HG03378 (cell line): ENCODE results near the gene LMOD1.
A peak's percentile ranks its signal among the peaks of the same experiment; 100 is the strongest.

Experiments
- ATAC-seq: cut with Tn5 transposase; IDR thresholded peaks from one replicate; pipeline ENCODE4 v1.9.1; 2021; ENCODE audit warnings: mild to moderate bottlenecking, moderate library complexity; ENCODE audit not compliant: unreplicated experiment

LMOD1 gene

DNA sequence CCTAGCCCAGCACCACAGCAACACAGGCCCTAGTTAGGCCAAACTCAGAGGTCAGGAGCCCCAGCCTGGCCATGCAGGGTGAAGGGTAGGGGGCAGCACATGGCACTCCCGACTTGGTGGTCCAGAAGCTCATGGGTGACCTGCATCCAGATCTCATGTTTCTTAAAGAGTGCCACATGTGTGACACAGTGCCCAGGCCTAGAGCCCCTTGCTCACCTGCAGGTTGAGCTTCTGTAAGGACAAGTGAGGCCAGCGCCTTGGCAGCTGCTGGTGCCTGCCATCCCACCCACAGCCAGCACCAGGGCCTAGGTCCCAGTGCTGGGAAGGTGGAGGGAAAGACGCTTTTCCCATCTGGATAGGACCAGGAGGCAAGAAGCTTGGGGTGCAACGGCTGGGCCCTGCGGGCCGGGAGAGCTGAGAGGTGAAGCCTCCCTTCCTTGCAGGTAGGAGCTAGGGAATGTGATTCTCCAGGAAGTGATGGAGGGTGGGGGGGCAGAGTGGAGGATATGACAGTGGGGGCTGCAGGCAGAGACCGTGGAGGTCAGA is 51.2 kb downstream of the LMOD1 start:
- no peak for ATAC-seq

DNA sequence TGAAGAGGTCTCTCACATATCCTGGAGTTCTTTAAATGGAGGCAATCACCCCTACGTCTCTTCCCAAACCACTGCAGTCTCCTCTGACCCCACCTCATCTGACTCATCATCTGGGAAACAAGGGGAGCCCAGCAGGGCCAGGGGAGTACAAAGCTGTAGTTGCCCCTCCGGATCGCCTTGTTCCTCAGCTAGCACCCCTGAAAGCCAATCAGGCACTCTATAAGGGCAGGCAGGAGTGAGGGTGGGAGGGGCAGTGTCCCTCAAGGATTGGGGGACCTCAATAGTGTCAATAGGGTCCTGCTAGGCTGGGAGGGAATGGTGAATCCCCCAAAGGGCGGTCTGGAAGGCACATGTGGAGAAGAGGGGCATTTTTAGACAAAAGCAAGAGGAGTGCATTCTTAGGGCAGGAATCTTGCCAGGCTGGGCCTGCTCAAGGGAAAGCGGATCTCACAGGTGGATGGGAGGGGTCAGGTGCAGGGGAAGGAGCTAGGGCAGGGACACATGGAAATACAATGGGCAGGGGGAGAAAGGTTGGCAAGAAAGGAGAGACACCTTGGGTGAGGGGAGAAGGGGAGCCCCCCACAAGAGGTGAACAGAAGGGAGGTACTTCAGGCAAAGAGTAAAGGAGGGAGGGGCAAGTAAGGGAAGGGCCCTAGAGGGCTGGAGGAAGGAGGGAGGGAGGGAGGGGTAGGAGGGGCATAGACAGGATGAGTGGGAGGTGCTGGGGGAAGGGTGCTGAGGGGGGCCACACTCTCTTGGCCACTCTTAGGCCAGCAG is 51.8 kb downstream of the LMOD1 start:
- no peak for ATAC-seq

- ATAC-seq = no peak
Observed at GRCh38 chr1:201893431-201893830, 52.9 kb downstream of the LMOD1 start.

DNA sequence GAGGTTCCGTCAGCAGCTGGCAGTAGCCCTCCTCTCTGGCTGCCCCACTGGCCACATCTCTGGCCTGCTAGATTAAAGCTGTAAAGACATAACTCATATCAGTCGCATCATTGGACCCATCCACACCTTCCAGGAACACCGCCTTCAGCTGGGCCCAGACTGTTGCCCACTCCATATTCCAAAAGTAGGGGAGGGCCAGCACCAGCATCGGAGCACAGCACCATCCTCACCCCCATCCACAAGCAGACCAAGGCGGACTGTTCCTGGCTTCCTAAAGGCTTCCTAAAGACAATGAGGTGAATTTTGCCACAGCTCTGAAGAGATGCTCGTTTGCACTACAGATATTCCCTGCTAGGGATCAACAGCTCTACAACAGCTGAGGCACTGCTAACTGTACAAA is 54.1 kb downstream of the LMOD1 start:
- ATAC-seq = no peak

- no peak for ATAC-seq
Observed at GRCh38 chr1:201891451-201892045, 54.8 kb downstream of the LMOD1 start.

DNA sequence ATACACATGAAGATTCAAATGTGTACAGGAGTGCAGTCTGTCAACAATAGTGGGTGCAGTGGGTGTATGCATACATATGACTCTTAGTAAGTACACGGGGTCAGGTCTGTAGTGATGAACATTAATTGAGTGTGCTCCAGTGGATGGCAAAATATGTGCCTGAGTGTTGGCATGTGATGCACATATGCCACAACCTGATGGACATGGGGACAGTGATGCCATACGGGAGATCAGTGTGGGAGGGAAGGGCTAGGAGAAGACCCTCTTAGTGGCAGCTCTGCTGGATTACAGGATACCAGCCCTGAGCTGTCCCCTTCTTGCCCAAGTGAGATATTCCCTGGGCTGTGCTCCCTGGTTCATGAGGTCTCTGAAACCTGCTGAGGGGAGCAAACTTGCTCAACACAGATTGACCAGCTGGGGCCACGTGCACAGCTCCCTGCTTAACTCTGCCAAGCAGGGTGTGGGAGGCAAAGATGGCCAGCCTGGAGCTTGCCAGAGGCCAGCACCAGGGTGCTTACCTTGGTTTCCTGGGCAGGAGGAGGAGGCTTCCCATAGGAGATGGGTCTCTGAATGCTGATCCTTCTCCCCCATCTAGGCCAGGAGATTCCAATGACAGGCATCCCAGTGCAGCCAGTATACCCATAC is 55.4 kb downstream of the LMOD1 start:
- ATAC-seq = no peak

GRCh38 chr1:201890223-201890622 is 56.1 kb downstream of the LMOD1 start:
- ATAC-seq = no peak

- ATAC-seq = no peak
Observed at GRCh38 chr1:201889090-201889968, 57.0 kb downstream of the LMOD1 start.

- no peak for ATAC-seq
Observed at GRCh38 chr1:201888282-201889089, 57.9 kb downstream of the LMOD1 start, which contains the start of gene SHISA4. Gene SHISA4, plus strand, starts transcription at chr1:201888898. Its CDS starts 97 bp downstream, at chr1:201888995.

DNA sequence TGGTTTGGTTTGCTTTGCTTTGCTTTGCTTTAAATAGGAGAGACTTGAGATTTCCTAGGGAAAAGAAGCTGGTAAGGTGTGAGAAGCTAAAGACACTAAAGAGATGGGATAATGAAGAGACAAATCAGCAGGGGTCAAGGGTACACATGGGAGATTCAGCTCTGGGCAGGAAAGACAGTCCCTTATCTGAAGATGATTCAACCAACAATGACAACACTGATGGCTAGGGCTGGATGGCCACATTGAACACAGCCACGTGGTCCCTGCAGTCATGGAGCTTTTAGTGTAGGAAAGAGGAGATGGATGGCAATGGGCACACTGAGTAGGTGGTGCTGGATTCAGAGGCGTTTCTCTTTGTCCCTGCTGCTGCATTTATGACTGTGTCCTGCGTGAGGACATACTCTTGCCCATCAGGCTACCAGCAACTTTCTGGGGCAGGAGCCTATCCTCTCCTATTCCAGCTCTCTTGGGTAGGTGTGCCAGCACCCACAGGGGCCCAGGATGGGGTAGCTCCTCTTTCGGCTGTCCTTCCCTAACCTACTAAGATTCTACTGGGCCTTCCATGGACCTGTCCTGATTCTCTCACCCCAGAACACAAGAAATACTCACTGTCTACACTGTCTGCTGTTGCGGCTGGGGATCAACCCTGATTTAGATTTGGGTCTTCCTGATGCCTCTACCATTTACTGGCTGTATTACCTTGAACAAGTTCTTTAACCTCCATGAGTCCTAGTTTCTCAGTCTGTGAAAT is 59.1 kb downstream of the LMOD1 start:
- ATAC-seq = no peak

DNA sequence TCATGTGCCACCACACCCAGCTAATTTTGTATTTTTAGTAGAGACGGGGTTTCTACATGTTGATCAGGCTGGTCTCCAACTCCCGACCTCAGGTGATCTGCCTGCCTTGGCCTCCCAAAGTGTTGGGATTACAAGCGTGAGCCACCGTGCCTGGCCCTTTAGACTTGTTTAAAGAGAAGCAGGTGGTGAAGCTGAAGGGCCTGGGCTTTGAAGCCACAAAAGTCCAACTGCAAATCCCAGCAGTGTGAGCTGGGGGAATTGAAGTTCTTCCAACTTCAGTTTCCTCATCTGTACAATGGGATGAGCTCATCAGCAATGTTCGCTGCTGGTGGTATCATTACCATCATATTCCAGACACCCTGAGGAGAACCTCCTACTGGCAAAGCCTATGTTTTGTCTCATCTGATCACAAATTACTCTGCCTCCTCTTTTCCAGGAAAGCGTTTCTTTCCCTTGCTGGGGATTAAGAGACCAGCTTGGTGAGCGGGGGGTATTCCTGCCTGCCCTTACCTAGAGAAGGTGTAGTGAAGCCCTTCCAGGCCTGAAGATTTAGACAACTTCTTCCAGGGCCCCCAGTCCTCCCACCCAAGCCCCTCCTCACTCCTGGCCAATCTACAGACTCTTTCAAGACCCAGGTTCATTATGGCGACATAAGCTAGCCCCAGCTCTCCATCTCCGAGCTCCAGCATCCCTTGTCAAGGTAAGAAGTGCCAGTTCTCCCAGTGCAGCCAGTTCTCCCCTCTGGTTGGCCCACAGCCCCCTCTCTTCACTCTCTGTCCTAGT is 60.1 kb downstream of the LMOD1 start:
- no peak for ATAC-seq

DNA sequence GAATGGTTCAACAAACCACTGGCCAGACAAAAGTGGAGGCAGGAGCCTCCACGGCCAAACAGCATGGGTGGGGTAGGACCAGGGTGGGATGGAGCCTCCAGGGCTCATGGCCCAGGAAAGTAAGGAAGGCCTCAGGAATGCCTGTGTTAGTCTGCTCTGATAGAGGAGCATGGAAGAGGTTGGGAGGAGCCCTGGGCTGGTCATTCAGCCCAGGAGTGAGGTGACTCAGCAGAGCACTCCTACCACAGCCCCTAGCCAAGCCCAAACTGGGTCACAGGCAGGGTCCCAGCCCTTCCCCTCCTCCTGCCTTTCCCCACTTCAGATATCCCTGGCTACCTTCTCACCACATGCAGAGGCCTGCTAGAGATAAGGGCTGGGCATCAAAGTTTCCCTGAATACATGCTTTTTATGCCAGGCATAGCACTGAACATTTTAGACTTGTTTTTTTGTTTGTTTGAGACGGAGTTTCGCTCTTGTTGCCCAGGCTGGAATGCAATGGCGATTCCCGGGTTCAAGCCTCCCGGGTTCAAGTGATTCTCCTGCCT is 60.7 kb downstream of the LMOD1 start:
- ATAC-seq = no peak

DNA sequence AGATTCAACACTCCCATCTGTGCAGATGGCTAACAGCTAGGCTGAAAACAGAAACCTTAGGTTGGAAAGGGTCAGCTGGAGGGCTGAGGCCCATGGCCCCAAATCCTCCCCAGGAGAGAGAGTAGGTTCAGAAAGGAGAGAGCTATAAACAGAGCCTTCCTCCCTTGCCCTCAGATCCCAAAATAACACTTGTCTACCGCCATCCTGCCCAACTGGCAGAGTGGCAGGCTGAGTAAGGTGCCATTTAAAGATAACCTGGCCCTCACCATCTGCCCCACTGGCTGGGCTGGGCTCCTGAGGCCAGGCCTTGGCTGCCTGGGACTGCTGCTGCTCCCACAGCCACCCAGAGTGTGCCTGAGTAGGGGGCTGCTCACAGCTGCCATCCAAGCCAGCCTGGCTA is 61.9 kb downstream of the LMOD1 start:
- no peak for ATAC-seq

GRCh38 chr1:201883786-201884185 is 62.6 kb downstream of the LMOD1 start:
- no peak for ATAC-seq

DNA sequence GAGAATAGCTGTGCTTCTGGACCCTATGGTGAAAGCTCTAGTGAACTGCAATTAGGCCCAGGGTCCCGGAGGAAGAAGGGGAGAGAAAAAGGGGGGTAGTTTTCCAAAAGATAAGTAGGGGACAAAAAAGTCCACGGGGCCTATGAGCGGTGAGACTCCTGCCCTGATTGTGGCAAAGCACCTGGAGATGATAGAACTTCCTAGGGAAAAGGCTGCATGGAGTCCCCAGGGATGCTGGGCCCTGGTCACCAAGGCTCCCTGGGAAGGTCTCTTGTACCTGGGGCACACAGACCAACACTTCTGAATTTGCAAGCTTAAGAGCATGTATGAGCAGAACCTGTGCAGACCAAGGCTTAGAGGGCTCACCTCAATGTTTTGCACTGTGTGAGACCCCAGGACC is 63.1 kb downstream of the LMOD1 start:
- no peak for ATAC-seq

DNA sequence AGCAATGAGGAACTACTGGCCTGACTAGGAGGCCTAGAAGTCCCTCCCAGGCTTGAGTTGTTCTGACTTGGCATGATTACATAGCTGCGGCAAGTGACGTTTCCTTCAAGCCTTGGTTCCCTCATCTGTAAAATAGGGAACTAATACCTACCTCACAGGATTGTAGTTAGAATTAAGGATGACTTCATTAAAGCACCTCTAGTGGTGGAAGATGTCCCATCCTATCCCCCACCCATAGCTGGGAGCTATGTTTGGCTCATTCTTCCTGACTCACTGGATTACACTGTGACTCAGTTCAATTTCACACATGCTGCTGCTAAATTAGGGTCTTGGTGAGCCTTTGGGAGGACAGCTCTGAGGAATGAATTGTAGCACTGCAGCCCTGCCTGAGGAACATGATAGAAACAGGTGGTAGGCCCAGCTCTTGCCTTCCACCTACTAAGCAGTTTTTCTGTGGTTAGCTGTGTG is 63.6 kb downstream of the LMOD1 start:
- peak; percentile 56 for ATAC-seq

GRCh38 chr1:201881617-201882016 is 64.7 kb downstream of the LMOD1 start:
- ATAC-seq = no peak

- no peak for ATAC-seq
Observed at GRCh38 chr1:201880928-201881571, 65.3 kb downstream of the LMOD1 start.
